Lung (tissue), 12 donors: ENCODE data around the gene COCH. TPM values are rescaled to one million over a fixed set of nuclear protein-coding genes. Genes with fewer than 3 reads are reported as not detected.

ENCODE experiments used
- ATAC-seq: fragments of 200-7000 bp; cut with Tn5 transposase; one replicate; pipeline ENCODE4 v1.9.1; 2020; ENCODE audit warnings: moderate number of reproducible peaks; ENCODE audit not compliant: insufficient read depth, low FRiP score
- DNase-seq, 3 donors: peaks; one replicate each; pipeline ENCODE4 v3.0.0-alpha.2; 2013 to 2017
- H3K27ac ChIP-seq, 2 donors: one replicate each; pipeline ENCODE4 v1.5.1; 2013; ENCODE audit warnings: mild to moderate bottlenecking in 2 of 2, moderate library complexity in 2 of 2, control low read depth in 1 of 2, inconsistent platforms in 1 of 2, low read depth in 1 of 2, low read length in 1 of 2
- H3K27me3 ChIP-seq, 3 donors: one replicate each; pipeline ENCODE4 v1.5.1; 2013; ENCODE audit warnings: low read length in 2 of 3; ENCODE audit not compliant: control insufficient read depth in 3 of 3, insufficient read depth in 3 of 3
- H3K36me3 ChIP-seq, 4 donors: one replicate each; pipeline ENCODE4 v1.5.1; 2013; ENCODE audit warnings: low read length in 4 of 4, mild to moderate bottlenecking in 1 of 4, moderate library complexity in 1 of 4; ENCODE audit not compliant: control insufficient read depth in 4 of 4, insufficient read depth in 4 of 4
- H3K4me1 ChIP-seq, 5 donors: one replicate each; pipeline ENCODE4 v1.5.1; 2013; ENCODE audit warnings: low read length in 5 of 5, mild to moderate bottlenecking in 2 of 5, moderate library complexity in 1 of 5; ENCODE audit not compliant: control insufficient read depth in 5 of 5, insufficient read depth in 5 of 5
- H3K4me3 ChIP-seq: one replicate; pipeline ENCODE4 v1.5.1; 2013; ENCODE audit warnings: mild to moderate bottlenecking, control low read depth, moderate library complexity
- H3K9ac ChIP-seq, 2 donors: one replicate each; pipeline ENCODE4 v1.5.1; 2013; ENCODE audit warnings: low read length in 2 of 2, control low read depth in 1 of 2; ENCODE audit not compliant: insufficient read depth in 1 of 2
- H3K9me3 ChIP-seq, 4 donors: one replicate each; pipeline ENCODE4 v1.5.1; 2013; ENCODE audit warnings: low read length in 3 of 4, mild to moderate bottlenecking in 1 of 4, moderate library complexity in 1 of 4; ENCODE audit not compliant: control insufficient read depth in 4 of 4, insufficient read depth in 3 of 4
- WGBS, 2 donors: extraction: QIAGEN DNeasy Blood & Tissue Kit; methylation state at CpG; one replicate each; pipeline ENCODE4 v1.1.7; 2013; 5-methylcytosine and 5-hydroxymethylcytosine counted together
- polyA plus RNA-seq, 2 donors: library from polyadenylated mRNA; stranded (reverse); fragments of 200-250 nt; gene quantifications; one replicate each; pipeline ENCODE4 v1.2.1, GENCODE V29; 2013
- total RNA-seq, 2 donors: library from RNA; depleted of rRNA in 1 of 2; stranded (reverse); fragments of >200 nt in 1 of 2; gene quantifications; one replicate each; pipeline ENCODE4 v1.2.1, GENCODE V29; 2014 to 2021
- TF ChIP-seq, protein P1 (sequence below): IDR thresholded peaks from 2 replicates; pipeline ENCODE4 v1.5.1; 2012; ENCODE audit warnings: mild to moderate bottlenecking; ENCODE audit errors: control extremely low read depth, extremely low read depth
- donor health status: control.
- donor health status: control.
- donor health status: Bipolar disorder and iron deficiency.
- donor health status: healthy.
- donor health status: DM: yes; HTN: yes; CAD: no.

Gene COCH
- total and polyA plus RNA-seq, 4 donors: 0.06 to 0.71 (median 0.31) TPM

DNA sequence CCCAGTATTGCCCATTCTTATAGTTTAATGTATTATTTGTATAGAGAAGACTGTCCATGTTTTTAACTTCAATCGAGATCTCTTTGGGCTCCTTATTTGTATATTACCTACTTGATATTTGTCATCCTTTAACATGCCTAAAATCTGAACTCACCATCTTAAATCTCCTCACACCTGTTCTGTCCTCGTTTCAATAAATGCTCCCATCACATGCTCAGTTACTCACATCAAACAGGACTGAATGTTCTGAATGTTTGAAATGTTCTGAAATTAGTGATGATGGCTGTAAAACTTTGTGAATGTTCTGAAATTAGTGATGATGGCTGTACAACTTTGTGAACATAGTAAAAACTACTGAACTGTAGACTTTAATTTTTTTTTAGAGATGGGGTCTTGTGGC is 34.5 kb downstream of the COCH start:
- TF ChIP-seq, protein P1, sequence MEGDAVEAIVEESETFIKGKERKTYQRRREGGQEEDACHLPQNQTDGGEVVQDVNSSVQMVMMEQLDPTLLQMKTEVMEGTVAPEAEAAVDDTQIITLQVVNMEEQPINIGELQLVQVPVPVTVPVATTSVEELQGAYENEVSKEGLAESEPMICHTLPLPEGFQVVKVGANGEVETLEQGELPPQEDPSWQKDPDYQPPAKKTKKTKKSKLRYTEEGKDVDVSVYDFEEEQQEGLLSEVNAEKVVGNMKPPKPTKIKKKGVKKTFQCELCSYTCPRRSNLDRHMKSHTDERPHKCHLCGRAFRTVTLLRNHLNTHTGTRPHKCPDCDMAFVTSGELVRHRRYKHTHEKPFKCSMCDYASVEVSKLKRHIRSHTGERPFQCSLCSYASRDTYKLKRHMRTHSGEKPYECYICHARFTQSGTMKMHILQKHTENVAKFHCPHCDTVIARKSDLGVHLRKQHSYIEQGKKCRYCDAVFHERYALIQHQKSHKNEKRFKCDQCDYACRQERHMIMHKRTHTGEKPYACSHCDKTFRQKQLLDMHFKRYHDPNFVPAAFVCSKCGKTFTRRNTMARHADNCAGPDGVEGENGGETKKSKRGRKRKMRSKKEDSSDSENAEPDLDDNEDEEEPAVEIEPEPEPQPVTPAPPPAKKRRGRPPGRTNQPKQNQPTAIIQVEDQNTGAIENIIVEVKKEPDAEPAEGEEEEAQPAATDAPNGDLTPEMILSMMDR: no peak
- Histone ChIP-seq H3K4me3 (no peak overlapping the region), H3K4me1 (no peaks in the 10 kb centered on the region), H3K9me3 (no peaks in the 10 kb centered on the region), H3K27ac (no peak overlapping the region), H3K27me3 (no peaks in the 10 kb centered on the region), H3K36me3 (peaks cover 6 to 19% (median 13%) of the 10 kb centered on the region in 4 donors), H3K9ac (no peak overlapping the region)
- ATAC-seq (no peak), DNase-seq (no peak)
- WGBS, 2 donors: 85 to 93% methylated on average over 2 of the region's 2 CpGs

DNA sequence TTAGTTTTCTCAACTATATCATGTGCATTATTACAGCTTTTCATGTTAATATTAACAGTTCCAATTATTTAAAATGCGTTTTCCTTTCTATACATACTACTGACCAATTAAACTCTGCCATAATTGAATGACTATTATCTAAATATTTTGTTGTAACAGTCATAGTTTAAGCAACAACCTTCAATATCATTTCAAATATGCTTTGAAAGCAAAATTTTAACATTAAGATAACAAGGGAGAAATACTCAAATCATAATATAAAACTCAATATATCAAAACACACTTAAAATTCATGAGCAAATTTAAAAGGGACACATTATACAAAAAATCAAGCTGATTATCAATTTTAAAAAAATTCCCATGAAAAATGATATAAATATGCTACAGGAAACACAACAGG is 40.5 kb downstream of the COCH start:
- Histone ChIP-seq H3K4me3 (no peak overlapping the region), H3K27me3 (no peaks in the 10 kb centered on the region), H3K4me1 (no peaks in the 10 kb centered on the region), H3K9me3 (no peaks in the 10 kb centered on the region), H3K36me3 (peaks cover 0 to 7% (median 4%) of the 10 kb centered on the region in 4 donors), H3K9ac (no peak overlapping the region), H3K27ac (no peak overlapping the region)
- no peak for DNase-seq
- TF ChIP-seq, protein P1: no peak
- 90 to 96% methylated on average over 1 of the region's 1 CpG for WGBS, 2 donors
- no peak for ATAC-seq

DNA sequence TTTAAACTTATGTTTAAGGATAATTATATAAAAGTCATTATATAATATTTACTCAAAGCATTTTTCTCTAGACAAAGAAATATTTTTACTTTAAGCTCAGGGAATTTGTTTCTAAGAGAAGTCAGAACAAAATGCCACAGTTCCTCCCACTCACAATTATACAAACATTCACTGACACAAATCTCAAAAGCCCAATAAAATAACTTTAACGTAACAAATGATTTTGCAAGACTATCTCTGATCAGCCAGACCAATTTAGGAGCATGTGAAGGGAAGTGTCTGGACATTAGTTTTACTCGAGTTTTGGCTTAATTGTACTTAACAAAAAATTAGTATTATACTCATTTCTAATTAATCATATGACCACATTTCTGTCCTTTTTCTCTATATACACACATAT is 41.2 kb downstream of the COCH start:
- ATAC-seq (no peak), DNase-seq (no peak)
- TF ChIP-seq, protein P1: no peak
- no peak overlapping the region for H3K4me3 ChIP-seq
- WGBS, 2 donors: 66 to 79% methylated on average over 2 of the region's 2 CpGs
- peaks cover 0 to 3% (median 2%) of the 10 kb centered on the region in 4 donors for H3K36me3 ChIP-seq
- H3K9me3 ChIP-seq: no peaks in the 10 kb centered on the region
- no peaks in the 10 kb centered on the region for H3K4me1 ChIP-seq
- H3K27me3 ChIP-seq: no peaks in the 10 kb centered on the region
- H3K9ac ChIP-seq: no peak overlapping the region
- no peak overlapping the region for H3K27ac ChIP-seq

DNA sequence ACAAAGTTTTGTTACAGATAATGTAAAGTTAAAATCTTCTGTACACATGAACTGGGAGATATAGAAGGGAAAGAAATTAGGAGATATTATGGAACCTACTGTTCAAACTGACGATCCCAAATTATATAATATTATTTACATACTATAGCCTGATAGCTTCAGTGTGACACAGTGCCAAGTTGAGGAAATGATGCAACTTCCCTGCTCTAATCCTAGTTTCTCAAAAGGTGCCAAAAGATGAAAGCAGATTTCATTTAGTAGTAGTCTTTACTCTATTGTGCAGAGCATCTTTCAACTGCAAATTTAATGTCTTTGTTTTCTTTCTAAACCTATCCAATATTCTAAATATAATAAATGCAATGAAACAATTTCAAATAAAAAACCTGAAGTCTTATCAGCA is 46.9 kb downstream of the COCH start:
- peaks cover 2 to 4% (median 3%) of the 10 kb centered on the region in 4 donors for H3K36me3 ChIP-seq
- H3K9ac ChIP-seq: no peak overlapping the region
- DNase-seq (peak in 2 of 3 donors; percentile 34 to 68), ATAC-seq (no peak)
- 10 to 26% methylated on average over 1 of the region's 1 CpG for WGBS, 2 donors
- H3K4me3 ChIP-seq: no peak overlapping the region
- no peaks in the 10 kb centered on the region for H3K9me3 ChIP-seq
- no peaks in the 10 kb centered on the region for H3K4me1 ChIP-seq
- H3K27ac ChIP-seq: no peak overlapping the region
- no peaks in the 10 kb centered on the region for H3K27me3 ChIP-seq
- TF ChIP-seq, protein P1: no peak
